ENCODE results near the gene IQCF5.

- TF ChIP-seq, protein P1, sequence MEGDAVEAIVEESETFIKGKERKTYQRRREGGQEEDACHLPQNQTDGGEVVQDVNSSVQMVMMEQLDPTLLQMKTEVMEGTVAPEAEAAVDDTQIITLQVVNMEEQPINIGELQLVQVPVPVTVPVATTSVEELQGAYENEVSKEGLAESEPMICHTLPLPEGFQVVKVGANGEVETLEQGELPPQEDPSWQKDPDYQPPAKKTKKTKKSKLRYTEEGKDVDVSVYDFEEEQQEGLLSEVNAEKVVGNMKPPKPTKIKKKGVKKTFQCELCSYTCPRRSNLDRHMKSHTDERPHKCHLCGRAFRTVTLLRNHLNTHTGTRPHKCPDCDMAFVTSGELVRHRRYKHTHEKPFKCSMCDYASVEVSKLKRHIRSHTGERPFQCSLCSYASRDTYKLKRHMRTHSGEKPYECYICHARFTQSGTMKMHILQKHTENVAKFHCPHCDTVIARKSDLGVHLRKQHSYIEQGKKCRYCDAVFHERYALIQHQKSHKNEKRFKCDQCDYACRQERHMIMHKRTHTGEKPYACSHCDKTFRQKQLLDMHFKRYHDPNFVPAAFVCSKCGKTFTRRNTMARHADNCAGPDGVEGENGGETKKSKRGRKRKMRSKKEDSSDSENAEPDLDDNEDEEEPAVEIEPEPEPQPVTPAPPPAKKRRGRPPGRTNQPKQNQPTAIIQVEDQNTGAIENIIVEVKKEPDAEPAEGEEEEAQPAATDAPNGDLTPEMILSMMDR (conservative IDR thresholded peaks at IDR 0.05) = no peak
- TF ChIP-seq EZH2 (IDR thresholded peaks at IDR 0.05; ENCODE audit: low read depth) = no peak
Observed at GRCh38 chr3:51886447-51886846, 11.0 kb upstream of the IQCF5 start.
